K562 (cell line): Measurements from ENCODE around the gene LIPH. TPM values are rescaled to one million over a fixed set of nuclear protein-coding genes. Genes with fewer than 3 reads are reported as not detected.

Experiments used
- CBX1 ChIP-seq: sonication (generic); IDR thresholded peaks from 2 replicates; pipeline ENCODE4 v1.6.1; 2016; ENCODE audit warnings: antibody characterized with exemption, low read depth, mild to moderate bottlenecking
- ELF1 ChIP-seq: fragments of 200-800 bp; sonication (Bioruptor generic); IDR thresholded peaks from 2 replicates; pipeline ENCODE4 v1.6.1; 2016; ENCODE audit warnings: missing genetic modification characterization, missing compliant biosample characterization
- NUFIP1 ChIP-seq: fragments of 450-650 bp; IDR thresholded peaks from 2 replicates; pipeline ENCODE4 v1.6.1; 2018; ENCODE audit not compliant: partially characterized antibody
- RNF219 ChIP-seq: fragments of 250-450 bp; sonication (Bioruptor Pico); IDR thresholded peaks from 2 replicates; pipeline ENCODE4 v1.5.0; 2022; ENCODE audit warnings: mild to moderate bottlenecking
- SNRNP70 ChIP-seq: fragments of 200-400 bp; formaldehyde crosslinking; optimal IDR thresholded peaks from 2 replicates; pipeline ENCODE3; 2017; ENCODE audit warnings: low read depth, low read length
- TBL1XR1 ChIP-seq, 2 experiments: IDR thresholded peaks; 2 replicates each; pipeline ENCODE4 v1.6.1; 2012; ENCODE audit warnings: improper control_type of control experiment in 2 of 2, low read length in 2 of 2, mild to moderate bottlenecking in 1 of 2
- TRIM24 ChIP-seq, 2 experiments: fragments of 450-650 bp; IDR thresholded peaks; 2 replicates each; pipeline ENCODE4 v1.6.1; 2016
- U2AF1 ChIP-seq: fragments of 200-400 bp; formaldehyde crosslinking; optimal IDR thresholded peaks from 2 replicates; pipeline ENCODE3; 2017; ENCODE audit warnings: mild to moderate bottlenecking, low read depth, low read length, moderate library complexity
- polyA plus RNA-seq, 8 experiments: library from polyadenylated mRNA; depleted of rRNA in 4 of 8; stranded (reverse) in 5 of 8; unstranded in 3 of 8; fragments of >200 nt; fragmentation: Nextera tagmentation in 2 of 8; fragmentation: Illumina TruSeq in 1 of 8; extraction: Ambion mirVana in 2 of 8; extraction: Trizol in 1 of 8; gene quantifications; 2 replicates each; pipeline versions ENCODE4 v1.2.1 to v1.2.3, GENCODE V29; 2011 to 2014; ENCODE audit warnings: inconsistent platforms in 1 of 8, missing spikeins in 1 of 8
- total RNA-seq, 7 experiments: library from RNA; depleted of rRNA in 6 of 7; stranded (reverse); fragments of >200 nt in 6 of 7; fragmentation: Illumina TruSeq in 2 of 7; extraction: Trizol in 2 of 7; gene quantifications; 2 replicates each; pipeline versions ENCODE4 v1.2.1 to v1.2.3, GENCODE V29; 2011 to 2021; ENCODE audit warnings: low replicate concordance in 1 of 7
- TF ChIP-seq, protein P1 (sequence below): fragments of 450-650 bp; IDR thresholded peaks from 2 replicates; pipeline ENCODE4 v1.6.1; 2018; ENCODE audit warnings: mild to moderate bottlenecking, low read depth; ENCODE audit not compliant: partially characterized antibody

The LIPH gene
- total and polyA plus RNA-seq, 9 of the 15 experiments (the other 6 are each of a cell fraction or from before 2014, with no cell fraction given) = 0.73 to 1.8 (median 1.3) TPM

DNA sequence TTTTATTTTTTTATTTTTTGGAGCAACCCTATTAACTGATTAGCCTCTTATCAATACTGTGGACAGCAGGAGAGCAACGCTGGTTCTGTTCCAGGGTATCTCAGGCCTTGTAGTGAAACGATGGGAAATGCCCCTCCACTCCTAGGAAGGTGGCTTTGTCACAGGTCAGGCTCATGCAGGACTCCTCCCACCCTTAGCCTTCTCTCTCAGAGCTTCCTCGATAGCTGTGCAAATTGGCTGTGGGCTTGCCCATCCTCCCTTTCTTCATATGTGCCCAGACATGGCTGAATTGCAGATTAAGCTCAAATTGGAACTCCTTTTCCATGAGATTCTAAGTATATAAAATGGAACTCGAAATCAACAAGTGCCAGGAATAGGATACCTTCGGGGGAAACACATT, 92.1 kb downstream of the LIPH start (continued):
- TF ChIP-seq, protein P1, sequence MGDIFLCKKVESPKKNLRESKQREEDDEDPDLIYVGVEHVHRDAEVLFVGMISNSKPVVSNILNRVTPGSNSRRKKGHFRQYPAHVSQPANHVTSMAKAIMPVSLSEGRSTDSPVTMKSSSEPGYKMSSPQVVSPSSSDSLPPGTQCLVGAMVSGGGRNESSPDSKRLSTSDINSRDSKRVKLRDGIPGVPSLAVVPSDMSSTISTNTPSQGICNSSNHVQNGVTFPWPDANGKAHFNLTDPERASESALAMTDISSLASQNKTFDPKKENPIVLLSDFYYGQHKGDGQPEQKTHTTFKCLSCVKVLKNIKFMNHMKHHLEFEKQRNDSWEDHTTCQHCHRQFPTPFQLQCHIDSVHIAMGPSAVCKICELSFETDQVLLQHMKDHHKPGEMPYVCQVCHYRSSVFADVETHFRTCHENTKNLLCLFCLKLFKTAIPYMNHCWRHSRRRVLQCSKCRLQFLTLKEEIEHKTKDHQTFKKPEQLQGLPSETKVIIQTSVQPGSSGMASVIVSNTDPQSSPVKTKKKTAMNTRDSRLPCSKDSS = no peak
- no peak for TF ChIP-seq SNRNP70
- TF ChIP-seq TRIM24 (IDR thresholded peaks at IDR 0.05) = no peak
- no peak for TF ChIP-seq RNF219 (CRISPR knock-in tag)
- no peak for TF ChIP-seq TBL1XR1 (IDR thresholded peaks at IDR 0.05; ENCODE audit: low read length in 2 of 2)
- no peak for TF ChIP-seq NUFIP1
- no peak for TF ChIP-seq ELF1 (tag)
- no peak for TF ChIP-seq U2AF1
- no peak for TF ChIP-seq CBX1
